ENCODE data around the gene PTRHD1.
A peak's percentile ranks its signal among the peaks of the same experiment; 100 is the strongest.
"Not testable (repeated sequence)": the region's sequence is repeated elsewhere in the genome, so short reads cannot be mapped to it uniquely, and the experiment has no call there.

PTRHD1 gene

GRCh38 chr2:24805811-24806660 lies 12.8 kb upstream of the PTRHD1 start:
- DNase-seq (ENCODE audit: low spot score); H3K4me3 ChIP-seq (ENCODE audit: low read length in 2 of 2); H3K4me1 ChIP-seq (ENCODE audit: control insufficient read depth in 2 of 2, insufficient read depth in 1 of 2, low read depth in 1 of 2, low read length in 2 of 2); H3K23ac ChIP-seq (ENCODE audit: low read depth, low read length, poor library complexity); H3K18ac ChIP-seq (ENCODE audit: low read length); H3K14ac ChIP-seq (ENCODE audit: low read length); H3K27ac ChIP-seq (replicated peaks; ENCODE audit: low read length); H2BK15ac ChIP-seq (ENCODE audit: low read length); H2BK12ac ChIP-seq (ENCODE audit: low read length); H2BK5ac ChIP-seq (ENCODE audit: low read length); H2AK5ac ChIP-seq (ENCODE audit: low read depth, low read length); H4K8ac ChIP-seq (ENCODE audit: low read depth, low read length); H2BK120ac ChIP-seq (ENCODE audit: low read depth, low read length); H2AFZ ChIP-seq (ENCODE audit: low read length); H3K27me3 ChIP-seq (ENCODE audit: control insufficient read depth in 3 of 3, insufficient read depth in 3 of 3, low read depth in 1 of 3, low read length in 3 of 3); H3K4ac ChIP-seq (ENCODE audit: low read length); H3K9ac ChIP-seq (ENCODE audit: low read depth, low read length, poor library complexity); H3K79me1 ChIP-seq (ENCODE audit: low read depth, low read length); H4K91ac ChIP-seq (ENCODE audit: low read depth, low read length, poor library complexity); H3K4me2 ChIP-seq (ENCODE audit: insufficient read depth, low read length, poor library complexity, severe bottlenecking): not testable (repeated sequence)
- H3K36me3 ChIP-seq (replicated peaks in 1 of 2; ENCODE audit: control insufficient read depth in 2 of 2, insufficient read depth in 2 of 2, low read length in 2 of 2): peaks cover 9 to 58% of the 10 kb centered on the region in 2 donors
- no CpG with 5 or more reads among the region's 25 CpGs for WGBS, 2 donors (ENCODE audit: extremely low coverage in 2 of 2, insufficient read length in 2 of 2, insufficient replicate concordance in 1 of 2)
- H3K9me3 ChIP-seq (replicated peaks in 1 of 2; ENCODE audit: control insufficient read depth in 2 of 2, insufficient read depth in 1 of 2, low read depth in 1 of 2, low read length in 2 of 2): peaks cover 4 to 26% of the 10 kb centered on the region in 2 donors

GRCh38 chr2:24800487-24800886 lies 7.3 kb upstream of the PTRHD1 start:
- no CpG with 5 or more reads among the region's 5 CpGs for WGBS, 2 donors (ENCODE audit: extremely low coverage in 2 of 2, insufficient read length in 2 of 2, insufficient replicate concordance in 1 of 2)
- H2AK5ac ChIP-seq (ENCODE audit: low read depth, low read length); H3K4ac ChIP-seq (ENCODE audit: low read length); H3K4me1 ChIP-seq (ENCODE audit: control insufficient read depth in 2 of 2, insufficient read depth in 1 of 2, low read depth in 1 of 2, low read length in 2 of 2); H3K18ac ChIP-seq (ENCODE audit: low read length); H2AFZ ChIP-seq (ENCODE audit: low read length); H2BK12ac ChIP-seq (ENCODE audit: low read length); H3K4me2 ChIP-seq (ENCODE audit: insufficient read depth, low read length, poor library complexity, severe bottlenecking); H3K27me3 ChIP-seq (ENCODE audit: control insufficient read depth in 3 of 3, insufficient read depth in 3 of 3, low read depth in 1 of 3, low read length in 3 of 3); H3K14ac ChIP-seq (ENCODE audit: low read length); H2BK120ac ChIP-seq (ENCODE audit: low read depth, low read length); H3K9ac ChIP-seq (ENCODE audit: low read depth, low read length, poor library complexity); H3K23ac ChIP-seq (ENCODE audit: low read depth, low read length, poor library complexity); H2BK15ac ChIP-seq (ENCODE audit: low read length); H3K79me1 ChIP-seq (ENCODE audit: low read depth, low read length); H4K91ac ChIP-seq (ENCODE audit: low read depth, low read length, poor library complexity); H3K27ac ChIP-seq (replicated peaks; ENCODE audit: low read length); H2BK5ac ChIP-seq (ENCODE audit: low read length); H3K4me3 ChIP-seq (ENCODE audit: low read length in 2 of 2); H4K8ac ChIP-seq (ENCODE audit: low read depth, low read length); DNase-seq (ENCODE audit: low spot score): not testable (repeated sequence)
- Histone ChIP-seq H3K36me3 (replicated peaks in 1 of 2; ENCODE audit: control insufficient read depth in 2 of 2, insufficient read depth in 2 of 2, low read length in 2 of 2) (peaks cover 24 to 53% of the 10 kb centered on the region in 2 donors), H3K9me3 (replicated peaks in 1 of 2; ENCODE audit: control insufficient read depth in 2 of 2, insufficient read depth in 1 of 2, low read depth in 1 of 2, low read length in 2 of 2) (peaks cover 13 to 36% of the 10 kb centered on the region in 2 donors)

GRCh38 chr2:24797644-24798043 lies 4.5 kb upstream of the PTRHD1 start:
- DNase-seq (ENCODE audit: low spot score): no peak
- no peak overlapping the region for H2BK5ac ChIP-seq (ENCODE audit: low read length)
- no CpG with 5 or more reads among the region's 2 CpGs for WGBS, 2 donors (ENCODE audit: extremely low coverage in 2 of 2, insufficient read length in 2 of 2, insufficient replicate concordance in 1 of 2)

GRCh38 chr2:24793761-24794435 lies 707 bp upstream of the PTRHD1 start:
- peak overlapping the region; percentile 34 for H3K23ac ChIP-seq (ENCODE audit: low read depth, low read length, poor library complexity)
- H2AK5ac ChIP-seq (ENCODE audit: low read depth, low read length): peak overlapping the region; percentile 1
- H3K79me1 ChIP-seq (ENCODE audit: low read depth, low read length): peaks cover 2% of the 10 kb centered on the region
- H3K4ac ChIP-seq (ENCODE audit: low read length): no peak overlapping the region
- H3K9ac ChIP-seq (ENCODE audit: low read depth, low read length, poor library complexity): peak overlapping the region; percentile 87
- H2BK12ac ChIP-seq (ENCODE audit: low read length): no peak overlapping the region
- WGBS, 2 donors (ENCODE audit: extremely low coverage in 2 of 2, insufficient read length in 2 of 2, insufficient replicate concordance in 1 of 2): no CpG with 5 or more reads among the region's 14 CpGs
- peaks cover 15 to 52% of the 10 kb centered on the region in 2 donors for H3K36me3 ChIP-seq (replicated peaks in 1 of 2; ENCODE audit: control insufficient read depth in 2 of 2, insufficient read depth in 2 of 2, low read length in 2 of 2)
- peak overlapping the region; percentile 94 for H2AFZ ChIP-seq (ENCODE audit: low read length)
- H3K14ac ChIP-seq (ENCODE audit: low read length): no peak overlapping the region
- H2BK120ac ChIP-seq (ENCODE audit: low read depth, low read length): peak overlapping the region; percentile 99
- peak overlapping the region; percentile 99 for H2BK5ac ChIP-seq (ENCODE audit: low read length)
- peak overlapping the region; percentile 78 to 88 for H3K4me3 ChIP-seq (ENCODE audit: low read length in 2 of 2)
- peak overlapping the region; percentile 73 for H3K4me2 ChIP-seq (ENCODE audit: insufficient read depth, low read length, poor library complexity, severe bottlenecking)
- peak overlapping the region; percentile 98 for H3K27ac ChIP-seq (replicated peaks; ENCODE audit: low read length)
- H3K18ac ChIP-seq (ENCODE audit: low read length): peak overlapping the region; percentile 89
- no peak overlapping the region for H2BK15ac ChIP-seq (ENCODE audit: low read length)
- H3K9me3 ChIP-seq (replicated peaks in 1 of 2; ENCODE audit: control insufficient read depth in 2 of 2, insufficient read depth in 1 of 2, low read depth in 1 of 2, low read length in 2 of 2): peaks cover 6 to 20% of the 10 kb centered on the region in 2 donors
- no peak overlapping the region for H4K8ac ChIP-seq (ENCODE audit: low read depth, low read length)
- peak overlapping the region; percentile 9 for H4K91ac ChIP-seq (ENCODE audit: low read depth, low read length, poor library complexity)
- peaks cover 5 to 6% of the 10 kb centered on the region in 2 donors for H3K4me1 ChIP-seq (ENCODE audit: control insufficient read depth in 2 of 2, insufficient read depth in 1 of 2, low read depth in 1 of 2, low read length in 2 of 2)
- DNase-seq (ENCODE audit: low spot score): peak; percentile 49
- H3K27me3 ChIP-seq (ENCODE audit: control insufficient read depth in 3 of 3, insufficient read depth in 3 of 3, low read depth in 1 of 3, low read length in 3 of 3): no peaks in the 10 kb centered on the region

More at GRCh38 chr2:24797644-24798043, 4.5 kb upstream of the PTRHD1 start:
- Histone ChIP-seq H2AK5ac (ENCODE audit: low read depth, low read length) (no peak overlapping the region), H3K27me3 (ENCODE audit: control insufficient read depth in 3 of 3, insufficient read depth in 3 of 3, low read depth in 1 of 3, low read length in 3 of 3) (no peaks in the 10 kb centered on the region), H3K14ac (ENCODE audit: low read length) (no peak overlapping the region), H3K4me3 (ENCODE audit: low read length in 2 of 2) (no peak overlapping the region), H3K23ac (ENCODE audit: low read depth, low read length, poor library complexity) (no peak overlapping the region), H3K79me1 (ENCODE audit: low read depth, low read length) (peaks cover 2% of the 10 kb centered on the region), H3K9me3 (replicated peaks in 1 of 2; ENCODE audit: control insufficient read depth in 2 of 2, insufficient read depth in 1 of 2, low read depth in 1 of 2, low read length in 2 of 2) (peaks cover 13 to 35% of the 10 kb centered on the region in 2 donors), H2BK12ac (ENCODE audit: low read length) (no peak overlapping the region), H2BK120ac (ENCODE audit: low read depth, low read length) (no peak overlapping the region), H3K4ac (ENCODE audit: low read length) (no peak overlapping the region), H3K4me2 (ENCODE audit: insufficient read depth, low read length, poor library complexity, severe bottlenecking) (no peak overlapping the region), H3K36me3 (replicated peaks in 1 of 2; ENCODE audit: control insufficient read depth in 2 of 2, insufficient read depth in 2 of 2, low read length in 2 of 2) (peaks cover 25 to 62% of the 10 kb centered on the region in 2 donors), H2AFZ (ENCODE audit: low read length) (no peak overlapping the region), H3K4me1 (ENCODE audit: control insufficient read depth in 2 of 2, insufficient read depth in 1 of 2, low read depth in 1 of 2, low read length in 2 of 2) (peaks cover 3 to 6% of the 10 kb centered on the region in 2 donors), H4K8ac (ENCODE audit: low read depth, low read length) (no peak overlapping the region), H3K18ac (ENCODE audit: low read length) (no peak overlapping the region), H2BK15ac (ENCODE audit: low read length) (no peak overlapping the region), H4K91ac (ENCODE audit: low read depth, low read length, poor library complexity) (no peak overlapping the region), H3K27ac (replicated peaks; ENCODE audit: low read length) (no peak overlapping the region), H3K9ac (ENCODE audit: low read depth, low read length, poor library complexity) (no peak overlapping the region)

All from neuronal stem cell (in vitro differentiated cells).